NCI-H1105 treated with DMSO at 0.1 percent for 48 hours (cell line): Measurements from ENCODE around the gene LRRC8E.

Source experiments
- DNase-seq: peaks from one replicate; lab custom pipeline; 2025; lab: John Stamatoyannopoulos, UW

LRRC8E gene

DNA sequence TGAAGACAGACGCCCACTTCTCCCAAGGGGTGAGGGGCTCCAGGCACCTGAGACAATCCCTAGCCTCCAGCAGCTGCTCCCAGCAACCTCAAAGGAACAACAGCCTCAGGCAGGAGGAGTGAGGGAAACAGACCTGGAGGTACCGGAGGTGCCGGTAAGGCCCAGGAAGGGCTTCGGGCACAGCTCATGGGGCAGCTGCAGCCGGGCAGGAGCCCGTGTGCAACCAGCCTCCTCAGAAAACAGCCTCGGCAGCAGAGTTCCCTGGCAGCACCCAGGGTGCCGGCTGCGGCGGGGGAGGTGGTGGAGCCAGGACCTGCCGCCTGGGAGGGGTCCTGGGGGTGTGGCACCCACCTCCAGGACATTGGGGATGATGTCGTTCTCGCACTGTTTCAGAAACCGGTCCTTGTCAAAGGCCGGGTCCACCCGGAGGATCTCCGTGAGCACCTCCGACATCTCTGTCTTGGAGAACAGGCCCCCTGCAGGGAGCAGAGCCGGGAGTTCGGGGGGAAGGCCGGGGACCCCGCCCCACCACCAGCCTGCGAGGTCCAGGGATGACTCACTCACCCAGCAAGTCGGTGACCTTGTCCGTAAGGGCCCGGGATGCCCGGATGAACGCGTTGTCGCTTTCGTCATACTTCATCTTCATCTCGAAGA is 44.1 kb downstream of the LRRC8E start:
- DNase-seq: no peak

DNA sequence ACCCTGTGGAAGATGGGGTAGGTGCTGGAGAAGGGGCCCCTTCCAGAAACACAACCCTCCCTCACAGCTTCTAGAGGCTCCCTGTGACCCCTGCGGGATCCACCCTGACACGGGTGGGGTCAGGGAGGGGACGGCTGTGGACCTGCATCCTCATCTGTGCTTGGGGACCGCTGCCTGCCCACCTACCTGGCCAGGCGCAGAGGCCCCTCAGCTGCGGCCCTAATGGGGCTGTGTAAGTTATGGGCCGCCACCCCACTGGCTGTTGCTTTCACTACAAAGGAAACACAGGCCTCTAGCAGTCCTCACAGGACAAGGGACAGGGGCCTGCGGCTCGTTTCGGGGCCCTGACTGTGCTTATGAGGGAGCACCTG is 44.6 kb downstream of the LRRC8E start:
- no peak for DNase-seq

DNA sequence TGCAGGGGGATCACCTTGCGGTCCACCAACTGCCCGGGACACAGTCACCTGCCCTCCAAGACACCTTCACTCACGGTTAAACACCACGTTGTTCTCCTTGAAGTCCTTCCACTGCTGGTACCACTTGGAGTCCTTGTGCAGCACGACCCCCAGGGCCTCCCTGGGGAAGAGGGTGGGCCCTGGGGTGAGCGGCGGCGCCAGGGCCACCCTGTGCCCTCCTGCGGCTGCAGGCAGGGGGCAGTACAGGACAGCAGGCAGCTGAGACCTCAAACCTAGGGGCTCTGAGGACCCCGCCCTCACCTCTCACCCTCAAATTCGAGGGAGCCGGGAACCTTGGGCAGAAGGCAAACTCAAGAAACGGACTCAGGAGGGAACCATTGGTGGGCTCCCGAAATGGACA is 45.1 kb downstream of the LRRC8E start:
- DNase-seq: no peak

DNA sequence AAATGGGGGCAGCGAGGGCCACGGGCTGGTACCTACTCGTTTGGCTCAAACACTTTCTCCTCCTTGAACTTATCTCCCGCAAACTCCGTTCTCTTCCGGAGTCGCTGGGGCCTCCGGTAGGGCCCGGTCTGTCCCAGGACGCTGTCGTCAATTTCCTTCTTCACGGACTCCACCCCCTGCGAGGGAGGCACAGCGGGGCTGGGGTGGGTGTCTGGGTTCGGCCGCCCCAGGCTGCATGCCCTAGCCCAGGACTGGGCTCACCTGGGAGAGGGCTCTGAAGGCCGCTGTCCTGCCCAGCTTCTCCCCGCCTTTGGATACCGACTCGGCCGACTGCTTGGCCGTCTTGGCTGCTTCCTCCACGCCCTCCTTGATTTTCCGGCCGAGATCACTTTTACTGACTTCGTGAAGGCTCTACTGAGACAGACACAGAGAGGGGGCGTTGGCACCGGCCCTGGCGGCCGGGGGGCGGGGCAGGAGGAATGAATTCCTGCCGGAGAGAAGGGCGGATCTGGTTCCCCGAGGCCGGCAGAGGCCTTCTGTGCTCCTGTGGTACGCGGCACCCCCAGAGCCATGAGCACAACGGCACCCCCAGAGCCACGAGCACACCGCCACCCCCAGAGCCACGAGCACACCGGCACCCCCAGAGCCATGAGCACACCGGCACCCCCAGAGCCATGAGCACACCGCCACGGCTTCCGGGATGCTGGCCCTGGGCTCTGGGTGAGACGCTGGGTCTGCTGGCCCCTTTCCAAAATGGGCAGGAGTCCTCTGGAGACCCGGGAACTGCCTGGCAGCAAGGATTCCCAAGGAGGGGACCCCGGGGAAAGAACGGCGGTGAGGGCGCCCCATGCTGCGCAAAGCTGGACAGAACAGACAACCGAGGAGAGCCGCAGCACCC is 45.8 kb downstream of the LRRC8E start:
- DNase-seq: no peak

DNA sequence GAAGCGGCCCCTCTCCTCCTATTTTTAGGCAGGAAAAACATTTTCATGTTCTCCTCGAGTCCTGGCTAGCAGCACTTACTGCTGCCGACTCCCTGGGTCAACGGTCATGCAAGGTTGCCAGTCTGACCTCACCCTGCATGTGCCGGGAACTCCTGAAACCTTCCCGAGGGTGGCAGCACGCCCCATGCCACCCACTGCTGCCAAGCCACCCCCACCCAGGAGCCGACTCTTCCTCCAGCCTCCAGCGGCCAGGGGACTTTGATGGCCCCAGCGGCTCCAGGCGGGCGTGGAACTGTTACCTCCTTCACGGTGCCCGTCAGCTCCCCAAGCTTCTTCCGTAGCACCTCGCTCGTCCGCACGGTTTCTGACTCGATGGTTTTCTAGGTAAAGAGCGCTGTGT is 46.5 kb downstream of the LRRC8E start:
- DNase-seq: no peak

DNA sequence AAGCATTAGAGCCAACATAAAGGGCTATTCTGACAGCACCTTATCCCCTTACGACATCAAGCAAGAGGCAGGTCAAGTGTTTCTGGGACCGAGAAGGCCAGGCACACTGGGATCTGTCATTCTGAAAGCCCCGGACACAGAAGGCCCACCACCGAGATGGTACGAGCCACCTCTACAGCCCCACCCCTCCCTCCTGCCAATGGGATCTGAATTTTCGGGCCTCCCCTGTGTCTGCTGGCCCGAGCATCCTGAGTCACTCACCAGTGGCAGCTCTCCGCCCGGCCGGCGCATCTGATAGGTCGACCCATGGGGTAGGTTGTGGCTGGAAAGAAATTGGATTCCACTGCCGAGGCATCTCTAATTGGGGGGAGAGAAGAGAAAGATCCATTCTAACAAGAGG is 52.5 kb downstream of the LRRC8E start:
- DNase-seq: no peak

DNA sequence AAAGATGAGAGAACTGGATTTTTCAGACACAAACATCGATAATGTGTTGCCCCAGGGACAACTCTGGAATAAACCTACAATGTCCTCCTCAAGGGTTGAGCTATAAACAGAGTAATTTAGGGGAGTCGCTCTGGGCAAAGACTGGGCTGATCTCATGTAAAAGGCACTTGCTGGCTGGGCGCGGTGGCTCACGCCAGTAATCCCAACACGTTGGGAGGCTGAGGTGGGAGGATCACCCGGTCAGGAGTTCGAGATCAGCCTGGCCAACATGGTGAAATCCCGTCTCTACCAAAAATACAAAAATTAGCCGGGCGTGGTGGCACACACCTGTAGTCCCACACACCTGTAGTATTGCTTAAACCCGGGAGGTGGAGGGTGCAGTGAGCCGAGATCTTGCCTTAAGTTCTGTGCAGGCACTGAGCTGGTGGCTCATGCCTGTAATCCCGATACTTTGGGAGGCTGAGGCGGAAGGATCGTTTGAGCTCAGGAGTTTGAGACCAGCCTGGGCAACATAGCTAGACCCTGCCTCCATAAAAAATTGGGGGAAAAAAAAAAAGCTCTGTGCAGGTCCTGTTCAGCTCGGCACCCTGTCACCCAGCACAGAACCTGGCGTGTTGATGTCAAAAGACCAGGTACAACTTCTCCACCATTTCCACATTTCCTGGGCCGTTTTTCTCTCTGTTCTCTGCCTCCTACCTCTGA is 53.7 kb downstream of the LRRC8E start:
- DNase-seq: no peak

DNA sequence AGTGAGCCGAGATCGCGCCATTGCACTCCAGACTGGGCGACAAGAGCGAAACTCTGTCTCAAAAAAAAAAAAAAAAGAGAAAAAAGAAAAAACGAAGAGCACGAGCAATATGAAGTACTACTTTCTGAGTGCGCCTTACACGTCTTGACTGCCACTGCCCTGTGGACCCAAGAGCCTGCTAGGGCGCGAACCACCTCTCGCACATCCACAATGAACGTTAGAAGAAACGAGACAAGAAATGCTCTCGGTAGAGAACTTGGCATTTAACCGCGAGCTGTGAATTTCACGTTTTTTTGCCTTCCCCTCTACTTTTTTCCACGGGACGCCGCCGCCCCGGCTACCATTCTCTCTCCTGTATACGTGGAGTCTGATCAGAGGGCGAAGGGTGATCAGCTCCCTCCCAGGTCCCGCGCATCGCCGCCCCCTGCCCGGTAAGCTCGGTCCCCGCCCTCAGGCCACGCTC is 54.7 kb downstream of the LRRC8E start:
- peak; percentile 32 for DNase-seq

DNA sequence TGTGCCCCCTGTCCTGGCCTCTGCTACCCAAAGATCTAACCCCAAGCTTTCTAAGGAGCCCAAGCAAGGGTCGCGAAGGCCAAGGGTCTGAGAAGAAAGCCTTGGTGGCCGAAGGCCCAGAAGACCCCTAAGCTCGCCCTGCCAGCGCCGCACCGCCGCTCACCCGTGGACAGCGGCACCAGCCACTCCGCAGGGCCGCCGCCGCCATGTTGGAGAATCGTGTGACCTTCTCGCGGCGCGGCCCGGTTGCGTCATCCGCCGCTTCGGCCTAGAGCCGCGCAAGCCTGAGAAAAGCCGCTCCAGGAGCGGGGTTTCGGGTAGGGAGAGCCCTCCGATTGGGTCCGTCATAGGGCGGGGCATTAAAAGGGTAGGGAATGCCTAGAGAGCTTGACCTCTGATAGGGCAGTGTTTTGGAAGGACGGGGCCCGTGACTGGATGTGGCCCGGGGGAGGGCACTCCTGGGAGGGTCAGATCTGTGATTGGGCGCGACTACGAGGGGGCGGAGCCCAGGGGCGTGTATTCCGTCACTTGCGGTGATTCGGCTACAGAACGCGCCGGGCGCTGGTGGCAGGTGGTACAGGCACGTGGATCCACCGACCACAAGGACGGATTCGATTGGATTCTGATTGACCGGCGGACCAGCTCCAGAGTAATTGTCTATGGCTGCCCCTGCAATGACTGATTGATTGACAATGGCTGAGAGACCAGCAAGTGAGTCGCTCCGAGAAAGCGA is 55.3 kb downstream of the LRRC8E start, which contains the start of gene TIMM44:
Gene TIMM44 (minus strand): TSS at position 223 of the 733 bp plus-strand sequence. CDS start 15 bp downstream, at position 208.
- DNase-seq: peak; percentile 99

DNA sequence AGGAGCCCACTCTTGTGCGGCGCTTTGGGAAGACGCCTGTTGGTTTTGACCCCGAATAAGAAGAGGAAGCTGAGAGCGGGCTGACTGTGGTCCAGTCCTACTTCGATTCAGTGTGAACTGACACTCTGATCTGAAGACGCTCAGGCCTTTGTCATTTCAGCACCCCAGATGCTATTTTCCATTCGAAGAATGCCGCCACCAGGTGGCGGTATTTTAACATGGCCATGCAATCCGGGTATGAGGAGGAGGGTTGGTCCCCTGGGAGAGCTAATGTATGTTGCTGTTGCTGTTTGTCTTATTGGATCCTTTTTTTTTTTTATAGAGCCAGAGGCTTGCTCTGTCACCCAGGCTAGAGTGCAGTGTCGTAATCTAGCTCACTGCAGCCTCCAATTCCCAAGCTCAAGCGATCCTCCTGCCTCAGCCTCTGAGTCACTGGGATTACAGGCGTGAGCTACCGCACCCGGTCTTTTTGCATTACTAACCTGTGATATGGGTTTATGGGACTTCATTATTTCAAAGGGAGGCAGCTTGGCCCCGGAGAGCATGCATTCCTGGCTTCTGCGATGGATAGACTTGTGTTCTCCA is 56.0 kb downstream of the LRRC8E start:
- DNase-seq: peak; percentile 90

DNA sequence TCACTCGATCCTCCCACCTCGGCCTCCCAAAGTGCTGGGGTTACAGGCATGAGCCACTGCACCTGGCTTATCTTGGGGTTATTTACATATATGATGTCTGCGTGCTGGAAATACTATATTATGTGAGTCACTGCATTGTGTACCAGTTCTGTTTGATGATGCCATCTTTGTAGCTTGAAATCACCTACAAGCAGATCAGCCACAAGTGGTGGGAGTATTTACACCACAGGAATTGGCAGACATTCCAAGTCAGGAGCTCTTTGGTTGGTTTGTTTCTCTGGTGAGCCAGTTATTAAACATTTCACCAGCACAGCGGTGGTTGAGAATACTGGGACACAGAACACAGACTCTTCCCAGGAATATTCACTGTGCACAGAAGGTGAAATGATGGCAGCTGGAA is 59.6 kb downstream of the LRRC8E start:
- no peak for DNase-seq
